ENCODE data around the gene SBF2. TPM values are rescaled to one million over a fixed set of nuclear protein-coding genes. Genes with fewer than 3 reads are reported as not detected.
"Not testable (repeated sequence)": the region's sequence is repeated elsewhere in the genome, so short reads cannot be mapped to it uniquely, and the experiment has no call there.

SBF2 gene
- total and polyA plus RNA-seq, 5 donors from 2014 or later: 1.1 to 5.5 (median 2.1) TPM

- Histone ChIP-seq H3K9me3 (ENCODE audit: control insufficient read depth in 2 of 2, low read length in 2 of 2) (no peaks in the 10 kb centered on the region), H3K4me3 (ENCODE audit: low read depth, low read length) (no peak overlapping the region), H3K27ac (ENCODE audit: insufficient read depth, low read length, poor library complexity, severe bottlenecking) (no peak overlapping the region), H3K27me3 (ENCODE audit: control insufficient read depth, insufficient read depth, low read length) (no peaks in the 10 kb centered on the region), H3K4me1 (ENCODE audit: control insufficient read depth, insufficient read depth, low read length, poor library complexity, severe bottlenecking) (no peaks in the 10 kb centered on the region), H3K36me3 (ENCODE audit: control insufficient read depth, insufficient read depth, low read length) (no peaks in the 10 kb centered on the region)
- Mint-ChIP-seq H3K4me1 (no peaks in the 10 kb centered on the region), H3K36me3 (peaks cover 14% of the 10 kb centered on the region), H3K4me3 (no peak overlapping the region), H3K27me3 (no peaks in the 10 kb centered on the region), H3K27ac (no peak overlapping the region), H3K9me3 (no peaks in the 10 kb centered on the region)
- DNase-seq: no peak
- no peak for ATAC-seq (ENCODE audit: low read depth in 2 of 2)
These were observed 303.6 kb downstream of the SBF2 start for GRCh38 chr11:9990221-9990973.

GRCh38 chr11:9987303-9987702, 306.7 kb downstream of the SBF2 start:
- not testable (repeated sequence) for H3K27me3 Mint-ChIP-seq; H3K4me3 ChIP-seq (ENCODE audit: low read depth, low read length); H3K27me3 ChIP-seq (ENCODE audit: control insufficient read depth, insufficient read depth, low read length); DNase-seq; H3K9me3 Mint-ChIP-seq; H3K36me3 ChIP-seq (ENCODE audit: control insufficient read depth, insufficient read depth, low read length); H3K27ac ChIP-seq (ENCODE audit: insufficient read depth, low read length, poor library complexity, severe bottlenecking); H3K9me3 ChIP-seq (ENCODE audit: control insufficient read depth in 2 of 2, low read length in 2 of 2); H3K4me1 Mint-ChIP-seq; H3K27ac Mint-ChIP-seq; ATAC-seq (ENCODE audit: low read depth in 2 of 2); H3K4me3 Mint-ChIP-seq; H3K4me1 ChIP-seq (ENCODE audit: control insufficient read depth, insufficient read depth, low read length, poor library complexity, severe bottlenecking)
- peaks cover 14% of the 10 kb centered on the region for H3K36me3 Mint-ChIP-seq

GRCh38 chr11:9982796-9983579, 311.0 kb downstream of the SBF2 start:
- peaks cover 5% of the 10 kb centered on the region for H3K27me3 Mint-ChIP-seq
- H3K4me1 ChIP-seq (ENCODE audit: control insufficient read depth, insufficient read depth, low read length, poor library complexity, severe bottlenecking): no peaks in the 10 kb centered on the region
- ATAC-seq (ENCODE audit: low read depth in 2 of 2) (no peak), DNase-seq (no peak)
- no peaks in the 10 kb centered on the region for H3K36me3 ChIP-seq (ENCODE audit: control insufficient read depth, insufficient read depth, low read length)
- no peak overlapping the region for H3K27ac ChIP-seq (ENCODE audit: insufficient read depth, low read length, poor library complexity, severe bottlenecking)
- H3K27me3 ChIP-seq (ENCODE audit: control insufficient read depth, insufficient read depth, low read length): peaks cover 2% of the 10 kb centered on the region
- H3K4me1 Mint-ChIP-seq: no peaks in the 10 kb centered on the region
- peaks cover 14% of the 10 kb centered on the region for H3K36me3 Mint-ChIP-seq
- no peak overlapping the region for H3K4me3 Mint-ChIP-seq
- H3K9me3 Mint-ChIP-seq: no peaks in the 10 kb centered on the region
- no peak overlapping the region for H3K4me3 ChIP-seq (ENCODE audit: low read depth, low read length)
- no peaks in the 10 kb centered on the region for H3K9me3 ChIP-seq (ENCODE audit: control insufficient read depth in 2 of 2, low read length in 2 of 2)
- no peak overlapping the region for H3K27ac Mint-ChIP-seq

GRCh38 chr11:9982127-9982795, 311.8 kb downstream of the SBF2 start:
- ATAC-seq (ENCODE audit: low read depth in 2 of 2): no peak
- no peak overlapping the region for H3K4me3 ChIP-seq (ENCODE audit: low read depth, low read length)

GRCh38 chr11:9980931-9981330, 313.1 kb downstream of the SBF2 start:
- Mint-ChIP-seq H3K27me3 (peaks cover 5% of the 10 kb centered on the region), H3K4me1 (no peaks in the 10 kb centered on the region), H3K27ac (no peak overlapping the region), H3K4me3 (no peak overlapping the region), H3K36me3 (peaks cover 7% of the 10 kb centered on the region), H3K9me3 (no peaks in the 10 kb centered on the region)
- Histone ChIP-seq H3K4me1 (ENCODE audit: control insufficient read depth, insufficient read depth, low read length, poor library complexity, severe bottlenecking) (no peaks in the 10 kb centered on the region), H3K36me3 (ENCODE audit: control insufficient read depth, insufficient read depth, low read length) (no peaks in the 10 kb centered on the region), H3K27ac (ENCODE audit: insufficient read depth, low read length, poor library complexity, severe bottlenecking) (no peak overlapping the region), H3K4me3 (ENCODE audit: low read depth, low read length) (no peak overlapping the region), H3K9me3 (ENCODE audit: control insufficient read depth in 2 of 2, low read length in 2 of 2) (no peaks in the 10 kb centered on the region), H3K27me3 (ENCODE audit: control insufficient read depth, insufficient read depth, low read length) (peaks cover 2% of the 10 kb centered on the region)
- ATAC-seq (ENCODE audit: low read depth in 2 of 2): no peak
- no peak for DNase-seq

More at GRCh38 chr11:9982127-9982795, 311.8 kb downstream of the SBF2 start:
- Histone ChIP-seq H3K9me3 (ENCODE audit: control insufficient read depth in 2 of 2, low read length in 2 of 2) (no peaks in the 10 kb centered on the region), H3K4me1 (ENCODE audit: control insufficient read depth, insufficient read depth, low read length, poor library complexity, severe bottlenecking) (no peaks in the 10 kb centered on the region), H3K27me3 (ENCODE audit: control insufficient read depth, insufficient read depth, low read length) (peaks cover 2% of the 10 kb centered on the region), H3K27ac (ENCODE audit: insufficient read depth, low read length, poor library complexity, severe bottlenecking) (no peak overlapping the region), H3K36me3 (ENCODE audit: control insufficient read depth, insufficient read depth, low read length) (no peaks in the 10 kb centered on the region)
- no peak overlapping the region for H3K27ac Mint-ChIP-seq
- H3K4me3 Mint-ChIP-seq: no peak overlapping the region
- no peaks in the 10 kb centered on the region for H3K4me1 Mint-ChIP-seq
- peaks cover 5% of the 10 kb centered on the region for H3K27me3 Mint-ChIP-seq
- DNase-seq: no peak
- no peaks in the 10 kb centered on the region for H3K9me3 Mint-ChIP-seq
- peaks cover 14% of the 10 kb centered on the region for H3K36me3 Mint-ChIP-seq

GRCh38 chr11:9977554-9977953, 316.5 kb downstream of the SBF2 start:
- Mint-ChIP-seq H3K9me3 (no peaks in the 10 kb centered on the region), H3K4me1 (no peaks in the 10 kb centered on the region), H3K27me3 (peaks cover 4% of the 10 kb centered on the region), H3K36me3 (peaks cover 6% of the 10 kb centered on the region), H3K27ac (no peak overlapping the region), H3K4me3 (no peak overlapping the region)
- H3K36me3 ChIP-seq (ENCODE audit: control insufficient read depth, insufficient read depth, low read length): no peaks in the 10 kb centered on the region
- H3K4me1 ChIP-seq (ENCODE audit: control insufficient read depth, insufficient read depth, low read length, poor library complexity, severe bottlenecking): no peaks in the 10 kb centered on the region
- no peak overlapping the region for H3K4me3 ChIP-seq (ENCODE audit: low read depth, low read length)
- no peak overlapping the region for H3K27ac ChIP-seq (ENCODE audit: insufficient read depth, low read length, poor library complexity, severe bottlenecking)
- peaks cover 2% of the 10 kb centered on the region for H3K27me3 ChIP-seq (ENCODE audit: control insufficient read depth, insufficient read depth, low read length)
- ATAC-seq (ENCODE audit: low read depth in 2 of 2) (no peak), DNase-seq (no peak)
- no peaks in the 10 kb centered on the region for H3K9me3 ChIP-seq (ENCODE audit: control insufficient read depth in 2 of 2, low read length in 2 of 2)

GRCh38 chr11:9974375-9974774, 319.6 kb downstream of the SBF2 start:
- Histone ChIP-seq H3K27ac (ENCODE audit: insufficient read depth, low read length, poor library complexity, severe bottlenecking) (no peak overlapping the region), H3K4me1 (ENCODE audit: control insufficient read depth, insufficient read depth, low read length, poor library complexity, severe bottlenecking) (no peaks in the 10 kb centered on the region), H3K36me3 (ENCODE audit: control insufficient read depth, insufficient read depth, low read length) (no peaks in the 10 kb centered on the region), H3K27me3 (ENCODE audit: control insufficient read depth, insufficient read depth, low read length) (no peaks in the 10 kb centered on the region), H3K9me3 (ENCODE audit: control insufficient read depth in 2 of 2, low read length in 2 of 2) (no peaks in the 10 kb centered on the region), H3K4me3 (ENCODE audit: low read depth, low read length) (no peak overlapping the region)
- Mint-ChIP-seq H3K27ac (no peak overlapping the region), H3K27me3 (peaks cover 4% of the 10 kb centered on the region), H3K4me1 (no peaks in the 10 kb centered on the region), H3K9me3 (no peaks in the 10 kb centered on the region), H3K36me3 (no peaks in the 10 kb centered on the region), H3K4me3 (no peak overlapping the region)
- no peak for DNase-seq
- ATAC-seq (ENCODE audit: low read depth in 2 of 2): no peak
